ENCODE results near the gene SLFN11. TPM values are rescaled to one million over a fixed set of nuclear protein-coding genes. Genes with fewer than 3 reads are reported as not detected.
A peak's percentile ranks its signal among the peaks of the same experiment; 100 is the strongest.

SLFN11 gene
- total RNA-seq, 1 experiment from 2014 or later, result 0.90 TPM

DNA sequence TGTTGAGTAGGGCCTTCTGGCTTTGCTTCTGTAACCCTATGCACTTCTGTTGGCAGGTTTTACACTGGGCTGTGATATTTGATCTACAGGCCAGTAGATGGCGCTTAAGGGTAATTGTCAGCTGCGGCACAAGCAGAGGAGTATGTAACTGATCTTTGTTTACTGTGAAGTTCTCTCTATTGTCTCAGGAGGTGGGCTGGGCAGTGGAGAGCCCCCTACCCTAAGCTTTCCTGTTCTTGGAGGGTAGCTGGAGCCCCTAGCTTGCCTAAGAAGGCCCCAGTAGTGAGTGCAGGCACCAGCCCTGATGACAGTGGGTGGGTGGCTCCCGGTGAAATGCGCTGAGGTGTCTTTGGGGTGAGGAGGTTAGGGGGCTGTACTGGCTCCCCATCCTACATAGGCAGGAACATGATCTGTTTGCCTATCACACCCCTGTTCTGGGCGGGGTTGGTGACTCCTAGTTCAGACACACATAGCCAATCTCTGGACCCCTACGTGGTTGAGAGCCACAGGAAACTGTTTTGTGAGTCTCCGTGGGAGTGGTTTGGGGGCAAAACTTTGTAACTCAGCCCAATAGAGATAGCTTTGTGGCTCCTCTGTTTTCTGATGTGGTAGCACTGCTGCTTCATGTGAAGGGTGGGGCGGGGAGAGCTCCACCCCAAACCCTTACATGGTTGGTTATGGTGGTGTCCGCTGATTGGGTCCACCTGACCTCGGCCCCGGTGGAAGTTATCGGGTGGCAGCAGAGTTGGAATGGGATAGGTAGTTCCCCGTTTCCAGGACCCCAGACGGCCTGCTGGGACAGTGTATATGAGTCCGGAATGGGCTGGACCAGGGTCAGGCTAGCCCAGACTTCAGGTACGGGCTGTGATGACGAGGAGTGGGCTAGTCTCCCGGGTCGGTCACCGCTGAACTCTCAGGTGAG, 60.4 kb downstream of the SLFN11 start:
- Histone ChIP-seq H4K8ac (replicated peaks; ENCODE audit: insufficient read length, low read depth, low read length) (no peak overlapping the region), H3K79me1 (ENCODE audit: insufficient read depth, low read depth, low read length, poor library complexity, severe bottlenecking) (no peaks in the 10 kb centered on the region), H3K27me3 (ENCODE audit: insufficient read depth, low read length) (peaks cover 10% of the 10 kb centered on the region; the same call in 1 of the 2 replicates), H2BK12ac (ENCODE audit: insufficient read length, low read depth, low read length) (no peak overlapping the region), H3K27ac (ENCODE audit: insufficient read length, low read depth, low read length) (no peak overlapping the region), H4K20me1 (ENCODE audit: control insufficient read depth, insufficient read depth, insufficient read length) (no peaks in the 10 kb centered on the region), H3K9me3 (ENCODE audit: control insufficient read depth, low read depth, low read length) (no peaks in the 10 kb centered on the region), H2BK5ac (ENCODE audit: insufficient read length, low read length) (no peak overlapping the region), H2BK120ac (ENCODE audit: low read depth, low read length, poor library complexity, severe bottlenecking) (no peak overlapping the region), H3K79me2 (ENCODE audit: insufficient read depth, low read length) (no peaks in the 10 kb centered on the region), H4K91ac (ENCODE audit: insufficient read length, low read depth, low read length) (no peak overlapping the region), H3K18ac (ENCODE audit: insufficient read length, low read depth, low read length) (no peak overlapping the region), H3K23me2 (ENCODE audit: insufficient read length, low read depth, low read length, poor library complexity, severe bottlenecking) (peaks cover 12% of the 10 kb centered on the region), H3T11ph (ENCODE audit: low read length) (no peak overlapping the region), H3K56ac (ENCODE audit: insufficient read length, low read depth, low read length) (no peak overlapping the region), H2BK15ac (ENCODE audit: low read depth, low read length) (no peak overlapping the region), H3K14ac (ENCODE audit: insufficient read depth, low read length) (peak overlapping the region; percentile 44; the same call in 1 of the 2 replicates), H3K4me2 (ENCODE audit: insufficient read depth, insufficient read length, low read length) (peak overlapping the region; percentile 91), H2AFZ (ENCODE audit: low read length) (no peak overlapping the region), H2AK5ac (ENCODE audit: insufficient read length, low read length) (no peak overlapping the region), H3K23ac (ENCODE audit: insufficient read length, low read depth, low read length) (no peak overlapping the region), H3K9ac (ENCODE audit: extremely low read depth, insufficient read length, low read length) (peak overlapping the region; percentile 40), H2BK20ac (ENCODE audit: low read depth, low read length, poor library complexity, severe bottlenecking) (no peak overlapping the region), H3K4ac (ENCODE audit: low read depth, low read length) (no peak overlapping the region), H3K4me1 (ENCODE audit: insufficient read depth, low read length) (no peaks in the 10 kb centered on the region; the same call in 1 of the 2 replicates), H4K5ac (ENCODE audit: insufficient read length, low read depth, low read length) (no peak overlapping the region)
- WGBS (ENCODE audit: extremely low coverage, insufficient read length, low lambda C conversion rate), result no CpG with 5 or more reads among the region's 20 CpGs
- TF ChIP-seq, protein P1, sequence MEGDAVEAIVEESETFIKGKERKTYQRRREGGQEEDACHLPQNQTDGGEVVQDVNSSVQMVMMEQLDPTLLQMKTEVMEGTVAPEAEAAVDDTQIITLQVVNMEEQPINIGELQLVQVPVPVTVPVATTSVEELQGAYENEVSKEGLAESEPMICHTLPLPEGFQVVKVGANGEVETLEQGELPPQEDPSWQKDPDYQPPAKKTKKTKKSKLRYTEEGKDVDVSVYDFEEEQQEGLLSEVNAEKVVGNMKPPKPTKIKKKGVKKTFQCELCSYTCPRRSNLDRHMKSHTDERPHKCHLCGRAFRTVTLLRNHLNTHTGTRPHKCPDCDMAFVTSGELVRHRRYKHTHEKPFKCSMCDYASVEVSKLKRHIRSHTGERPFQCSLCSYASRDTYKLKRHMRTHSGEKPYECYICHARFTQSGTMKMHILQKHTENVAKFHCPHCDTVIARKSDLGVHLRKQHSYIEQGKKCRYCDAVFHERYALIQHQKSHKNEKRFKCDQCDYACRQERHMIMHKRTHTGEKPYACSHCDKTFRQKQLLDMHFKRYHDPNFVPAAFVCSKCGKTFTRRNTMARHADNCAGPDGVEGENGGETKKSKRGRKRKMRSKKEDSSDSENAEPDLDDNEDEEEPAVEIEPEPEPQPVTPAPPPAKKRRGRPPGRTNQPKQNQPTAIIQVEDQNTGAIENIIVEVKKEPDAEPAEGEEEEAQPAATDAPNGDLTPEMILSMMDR (conservative IDR thresholded peaks at IDR 0.05), result peak; percentile 88
- Mint-ChIP-seq H3K27me3 (ENCODE audit: low read depth) (peaks cover 15% of the 10 kb centered on the region), H3K36me3 (ENCODE audit: insufficient read depth in 1 of 3, low read depth in 3 of 3) (no peaks in the 10 kb centered on the region; a peak in 1 of 7 replicates), H3K4me3 (peak overlapping the region; percentile 57 to 81), H3K4me1 (peaks cover 42 to 44% of the 10 kb centered on the region in 2 experiments), H3K27ac (peak overlapping the region in 1 of 3 experiments; percentile 53; a peak in 2 of 7 replicates), H3K9me3 (peaks cover 0 to 4% of the 10 kb centered on the region in 2 experiments; a peak in 1 of 5 replicates)
- peak; percentile 85 for DNase-seq

Data from H9 (cell line).